ENCODE data around the gene ANKRD6.

DNA sequence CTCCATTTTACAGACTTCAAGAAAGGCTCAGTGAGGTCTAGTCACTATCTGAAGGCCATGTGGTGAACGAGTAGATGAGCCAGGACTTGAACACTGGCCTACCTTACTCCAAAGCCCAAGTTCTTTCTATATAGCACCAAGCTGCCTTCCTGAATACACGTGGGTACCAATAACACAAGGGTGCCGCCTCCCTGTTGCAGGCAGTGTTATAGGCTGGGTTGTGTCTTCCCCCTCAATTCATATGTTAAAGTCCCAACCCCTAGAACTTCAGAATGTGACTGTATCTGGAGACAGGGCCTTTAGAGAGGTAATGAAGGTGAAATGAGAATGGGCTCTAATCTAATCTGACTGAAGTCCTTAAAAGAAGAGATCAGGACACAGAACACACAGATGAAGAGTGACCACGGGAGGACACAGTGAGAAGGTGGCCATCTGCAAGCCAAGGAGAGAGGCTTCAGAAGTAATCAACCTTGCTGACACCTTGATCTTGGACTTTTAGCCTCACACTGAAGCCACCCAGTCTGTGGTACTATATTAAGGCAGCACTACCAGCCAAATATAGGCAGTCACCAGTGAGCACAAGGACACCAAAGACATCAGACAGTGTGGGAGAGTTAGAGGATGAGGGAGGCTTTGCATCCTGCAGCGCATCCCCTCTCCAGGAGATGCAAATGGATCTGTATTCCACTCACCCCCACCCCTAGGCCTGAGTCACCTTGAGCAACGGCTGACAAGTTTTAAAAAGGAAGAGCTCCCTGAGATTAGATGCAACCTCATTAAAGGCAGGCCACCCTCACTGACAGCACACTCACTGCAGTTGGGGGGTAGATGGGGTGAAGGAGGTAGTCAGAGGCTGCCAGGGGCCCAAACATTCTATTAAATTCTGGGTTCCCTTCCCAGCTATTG is 246.5 kb downstream of the ANKRD6 start:
- TF ChIP-seq EZH2phosphoT487 (IDR thresholded peaks at IDR 0.05; ENCODE audit: low read depth, severe bottlenecking, unreplicated experiment) = no peak
- TF ChIP-seq, protein P1, sequence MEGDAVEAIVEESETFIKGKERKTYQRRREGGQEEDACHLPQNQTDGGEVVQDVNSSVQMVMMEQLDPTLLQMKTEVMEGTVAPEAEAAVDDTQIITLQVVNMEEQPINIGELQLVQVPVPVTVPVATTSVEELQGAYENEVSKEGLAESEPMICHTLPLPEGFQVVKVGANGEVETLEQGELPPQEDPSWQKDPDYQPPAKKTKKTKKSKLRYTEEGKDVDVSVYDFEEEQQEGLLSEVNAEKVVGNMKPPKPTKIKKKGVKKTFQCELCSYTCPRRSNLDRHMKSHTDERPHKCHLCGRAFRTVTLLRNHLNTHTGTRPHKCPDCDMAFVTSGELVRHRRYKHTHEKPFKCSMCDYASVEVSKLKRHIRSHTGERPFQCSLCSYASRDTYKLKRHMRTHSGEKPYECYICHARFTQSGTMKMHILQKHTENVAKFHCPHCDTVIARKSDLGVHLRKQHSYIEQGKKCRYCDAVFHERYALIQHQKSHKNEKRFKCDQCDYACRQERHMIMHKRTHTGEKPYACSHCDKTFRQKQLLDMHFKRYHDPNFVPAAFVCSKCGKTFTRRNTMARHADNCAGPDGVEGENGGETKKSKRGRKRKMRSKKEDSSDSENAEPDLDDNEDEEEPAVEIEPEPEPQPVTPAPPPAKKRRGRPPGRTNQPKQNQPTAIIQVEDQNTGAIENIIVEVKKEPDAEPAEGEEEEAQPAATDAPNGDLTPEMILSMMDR (IDR thresholded peaks at IDR 0.05; ENCODE audit: poor library complexity) = no peak
